Upper lobe of left lung (tissue), 4 donors: ENCODE data around the gene SCAMP5.

Experiments
- EP300 ChIP-seq, 4 donors: sonication (generic); formaldehyde crosslinking; IDR thresholded peaks; one replicate each; pipeline ENCODE4 v1.5.1; 2017; ENCODE audit warnings: antibody characterized with exemption in 4 of 4, control low read depth in 2 of 4
- POLR2A ChIP-seq, 4 donors: fragments of 450-650 bp; IDR thresholded peaks; one replicate each; pipeline ENCODE4 v1.5.1; 2016 to 2017; ENCODE audit warnings: antibody characterized with exemption in 4 of 4, mild to moderate bottlenecking in 2 of 4
- POLR2AphosphoS5 ChIP-seq, 2 donors: sonication (generic); formaldehyde crosslinking; IDR thresholded peaks; one replicate each; pipeline ENCODE4 v1.5.1; 2017; ENCODE audit warnings: antibody characterized with exemption in 2 of 2
- TF ChIP-seq, protein P1 (sequence below), 6 experiments: fragments of 450-650 bp in 4 of 6; fragments of 200-600 bp in 2 of 6; sonication (generic) in 2 of 6; IDR thresholded peaks; one replicate each; pipeline ENCODE4 v1.5.1; 2016 to 2019; ENCODE audit warnings: antibody characterized with exemption in 6 of 6

DNA sequence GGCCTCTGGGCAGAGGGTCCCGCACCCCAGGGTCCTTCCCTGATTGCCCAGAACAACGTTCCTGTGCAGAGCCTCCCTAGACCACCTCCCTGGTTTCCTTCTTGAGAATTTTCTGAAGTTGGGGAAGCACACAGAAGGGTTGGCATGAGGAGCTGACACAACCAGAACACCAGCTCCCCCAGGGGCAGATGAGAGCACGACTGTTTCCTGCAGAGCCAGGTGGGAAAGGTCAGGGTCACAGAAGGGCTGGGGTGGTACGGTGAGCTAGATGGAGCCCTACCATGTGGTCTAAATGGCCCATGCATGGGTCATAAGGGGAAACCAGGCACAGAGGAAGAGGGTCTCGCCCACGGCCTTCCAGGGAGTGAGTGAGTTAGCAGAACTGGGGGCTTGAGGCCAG, 38.4 kb downstream of the SCAMP5 start:
- TF ChIP-seq POLR2AphosphoS5 (IDR thresholded peaks at IDR 0.05), result no peak
- TF ChIP-seq, protein P1, sequence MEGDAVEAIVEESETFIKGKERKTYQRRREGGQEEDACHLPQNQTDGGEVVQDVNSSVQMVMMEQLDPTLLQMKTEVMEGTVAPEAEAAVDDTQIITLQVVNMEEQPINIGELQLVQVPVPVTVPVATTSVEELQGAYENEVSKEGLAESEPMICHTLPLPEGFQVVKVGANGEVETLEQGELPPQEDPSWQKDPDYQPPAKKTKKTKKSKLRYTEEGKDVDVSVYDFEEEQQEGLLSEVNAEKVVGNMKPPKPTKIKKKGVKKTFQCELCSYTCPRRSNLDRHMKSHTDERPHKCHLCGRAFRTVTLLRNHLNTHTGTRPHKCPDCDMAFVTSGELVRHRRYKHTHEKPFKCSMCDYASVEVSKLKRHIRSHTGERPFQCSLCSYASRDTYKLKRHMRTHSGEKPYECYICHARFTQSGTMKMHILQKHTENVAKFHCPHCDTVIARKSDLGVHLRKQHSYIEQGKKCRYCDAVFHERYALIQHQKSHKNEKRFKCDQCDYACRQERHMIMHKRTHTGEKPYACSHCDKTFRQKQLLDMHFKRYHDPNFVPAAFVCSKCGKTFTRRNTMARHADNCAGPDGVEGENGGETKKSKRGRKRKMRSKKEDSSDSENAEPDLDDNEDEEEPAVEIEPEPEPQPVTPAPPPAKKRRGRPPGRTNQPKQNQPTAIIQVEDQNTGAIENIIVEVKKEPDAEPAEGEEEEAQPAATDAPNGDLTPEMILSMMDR (IDR thresholded peaks at IDR 0.05), result no peak
- TF ChIP-seq POLR2A (IDR thresholded peaks at IDR 0.05), result no peak
- no peak for TF ChIP-seq EP300 (IDR thresholded peaks at IDR 0.05)
